ENCODE measurements around the gene CACNA1I. TPM values are rescaled to one million over a fixed set of nuclear protein-coding genes. Genes with fewer than 3 reads are reported as not detected.

The CACNA1I gene
- total RNA-seq, 2 donors from 2014 or later, result 0.33 to 0.52 TPM

- Histone ChIP-seq H3K4me1 (peaks cover under 1% of the 10 kb centered on the region), H3K27me3 (peaks cover 0 to 4% of the 10 kb centered on the region in 2 donors), H3K36me3 (replicated peaks in 1 of 2; ENCODE audit: insufficient read depth in 1 of 2, low read depth in 2 of 2) (no peaks in the 10 kb centered on the region), H3K9me3 (no peaks in the 10 kb centered on the region), H3K4me3 (no peak overlapping the region), H3K27ac (no peak overlapping the region)
- DNase-seq, result peak; percentile 66 to 86 (median 72)
- WGBS, 2 donors, result 19 to 38% methylated on average over 15 to 35 of the region's 36 CpGs
- intact Hi-C loops (cut with DNase I), result no loop called here
- no peak for TF ChIP-seq POLR2A (IDR thresholded peaks at IDR 0.05)
- TF ChIP-seq CTCF (IDR thresholded peaks at IDR 0.05), result peak in 2 of 7 experiments; percentile 38
- peak; percentile 77 for ATAC-seq
Measured at GRCh38 chr22:39598017-39598965, 27.7 kb downstream of the CACNA1I start.

GRCh38 chr22:39600491-39601179, 30.1 kb downstream of the CACNA1I start:
- H3K9me3 ChIP-seq, result no peaks in the 10 kb centered on the region
- H3K36me3 ChIP-seq (replicated peaks in 1 of 2; ENCODE audit: insufficient read depth in 1 of 2, low read depth in 2 of 2), result no peaks in the 10 kb centered on the region
- H3K4me1 ChIP-seq, result no peaks in the 10 kb centered on the region
- intact Hi-C loops (cut with DNase I), result no loop called here
- H3K27me3 ChIP-seq, result peaks cover 0 to 4% of the 10 kb centered on the region in 2 donors
- ATAC-seq (no peak), DNase-seq (no peak)
- no peak overlapping the region for H3K4me3 ChIP-seq
- 59 to 74% methylated on average over 11 to 18 of the region's 18 CpGs for WGBS, 2 donors
- TF ChIP-seq POLR2A (IDR thresholded peaks at IDR 0.05) (no peak), CTCF (IDR thresholded peaks at IDR 0.05) (no peak)
- no peak overlapping the region for H3K27ac ChIP-seq

GRCh38 chr22:39601180-39601535, 30.6 kb downstream of the CACNA1I start:
- DNase-seq (no peak), ATAC-seq (no peak)
- 41 to 55% methylated on average over 2 to 9 of the region's 9 CpGs for WGBS, 2 donors
- no peaks in the 10 kb centered on the region for H3K4me1 ChIP-seq
- no peak overlapping the region for H3K4me3 ChIP-seq
- H3K27me3 ChIP-seq, result peaks cover 0 to 4% of the 10 kb centered on the region in 2 donors
- no peak overlapping the region for H3K27ac ChIP-seq
- TF ChIP-seq CTCF (IDR thresholded peaks at IDR 0.05) (no peak), POLR2A (IDR thresholded peaks at IDR 0.05) (no peak)
- no peaks in the 10 kb centered on the region for H3K36me3 ChIP-seq (replicated peaks in 1 of 2; ENCODE audit: insufficient read depth in 1 of 2, low read depth in 2 of 2)
- intact Hi-C loops (cut with DNase I), result no loop called here
- H3K9me3 ChIP-seq, result no peaks in the 10 kb centered on the region

GRCh38 chr22:39603345-39603744, 32.8 kb downstream of the CACNA1I start:
- 60 to 62% methylated on average over 3 of the region's 3 CpGs for WGBS, 2 donors
- TF ChIP-seq POLR2A (IDR thresholded peaks at IDR 0.05), result no peak
- TF ChIP-seq CTCF (IDR thresholded peaks at IDR 0.05), result no peak
- Histone ChIP-seq H3K4me3 (no peak overlapping the region), H3K27ac (no peak overlapping the region), H3K4me1 (no peaks in the 10 kb centered on the region), H3K27me3 (no peaks in the 10 kb centered on the region), H3K36me3 (replicated peaks in 1 of 2; ENCODE audit: insufficient read depth in 1 of 2, low read depth in 2 of 2) (no peaks in the 10 kb centered on the region), H3K9me3 (no peaks in the 10 kb centered on the region)
- DNase-seq (no peak), ATAC-seq (no peak)
- intact Hi-C loops (cut with DNase I), result no loop called here

Data from body of pancreas (tissue), 4 donors.